GM18861 (cell line): ENCODE results near the gene GLDN.

ENCODE experiments used
- ATAC-seq: cut with Tn5 transposase; IDR thresholded peaks from one replicate; pipeline ENCODE4 v1.9.1; 2021; ENCODE audit not compliant: unreplicated experiment

The GLDN gene

GRCh38 chr15:51341366-51342226, at the start of gene GLDN:
Gene GLDN (plus strand): TSS chr15:51341655. CDS start chr15:51341685, 30 bp downstream.
- no peak for ATAC-seq

- no peak for ATAC-seq
Observed at GRCh38 chr15:51298620-51299019, 42.8 kb upstream of the GLDN start.

DNA sequence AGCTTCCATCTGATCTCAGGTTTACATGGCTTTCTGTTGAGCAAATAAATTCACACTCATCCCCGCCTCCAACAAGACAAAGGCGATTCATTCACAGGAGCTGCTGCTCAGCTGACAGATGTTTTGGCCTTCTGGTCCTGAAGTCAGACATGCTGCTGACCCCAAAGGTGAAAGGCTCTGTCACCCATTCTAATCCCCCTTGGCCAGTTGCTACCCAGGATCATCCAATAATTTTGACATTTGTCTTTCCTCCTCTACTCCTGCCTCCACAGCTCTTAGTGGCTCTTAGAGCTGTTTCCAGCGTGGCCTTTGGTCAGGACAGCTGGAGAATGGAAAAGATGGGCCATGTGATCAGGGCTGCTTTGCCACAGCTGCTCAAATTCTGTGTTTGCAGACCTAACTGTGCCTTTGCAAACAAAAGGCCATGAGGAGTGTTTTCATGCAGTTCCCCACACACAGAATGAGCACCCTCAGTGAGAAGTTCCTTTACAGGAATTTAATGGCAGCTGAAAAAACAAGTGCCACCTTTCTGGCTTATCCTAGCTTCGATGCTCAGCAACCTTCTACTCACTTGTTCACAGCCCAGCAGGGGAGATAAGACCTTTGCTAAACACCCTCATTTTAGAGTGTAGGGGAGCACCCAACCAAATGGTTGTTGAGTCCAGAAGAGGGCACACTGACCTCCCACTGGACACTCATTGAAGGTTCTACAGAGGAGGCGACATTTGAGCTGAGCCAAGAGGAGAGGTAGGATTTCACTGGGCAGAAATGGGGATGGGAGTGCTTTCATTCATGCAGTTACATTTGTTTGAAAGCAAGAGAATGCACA, 42.1 kb upstream of the GLDN start:
- no peak for ATAC-seq

DNA sequence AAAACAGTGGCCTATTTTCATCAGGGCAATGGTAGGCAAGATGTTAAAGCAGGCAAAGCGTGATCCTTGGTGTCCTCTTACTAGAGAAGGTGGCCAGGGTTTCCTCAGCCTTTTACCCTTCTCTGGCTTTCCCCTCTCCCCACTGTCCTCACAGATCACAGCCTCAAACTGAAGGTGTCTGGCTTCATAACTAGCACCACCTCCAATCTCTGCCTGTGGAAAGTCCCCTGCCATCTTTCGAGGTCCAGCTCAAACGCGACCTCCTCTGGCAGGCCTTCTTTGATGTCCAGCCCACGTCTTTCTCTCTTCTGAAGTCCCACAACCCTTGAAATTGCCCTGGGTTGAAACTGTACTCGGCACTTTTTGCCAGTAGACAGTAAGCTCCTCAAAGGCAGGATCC, 39.0 kb upstream of the GLDN start:
- no peak for ATAC-seq

DNA sequence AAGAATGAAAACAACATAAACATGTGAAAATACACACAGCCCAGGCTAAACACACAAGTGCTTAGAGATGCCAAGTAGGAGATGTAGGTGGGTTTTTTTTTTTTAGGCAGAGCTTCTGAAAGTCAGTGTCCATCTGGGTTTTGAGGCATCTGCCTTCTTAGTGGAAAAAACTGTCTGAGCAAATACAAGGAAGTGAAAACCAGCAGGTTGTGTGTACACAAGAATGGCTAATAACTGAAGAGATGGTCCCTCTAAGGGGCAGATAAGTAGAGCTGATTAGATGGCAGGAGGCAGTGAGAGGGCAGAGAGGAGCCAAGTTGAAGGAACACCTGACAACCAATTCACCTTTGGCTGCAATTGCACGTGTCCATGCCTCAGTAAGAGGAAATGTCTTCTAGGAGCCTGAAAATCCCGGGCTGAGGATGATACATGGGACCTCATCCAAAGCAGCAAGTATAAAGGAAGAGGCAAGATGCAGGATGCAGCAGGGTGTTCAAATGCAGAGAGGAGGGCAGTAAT, 37.9 kb upstream of the GLDN start:
- ATAC-seq, result no peak

DNA sequence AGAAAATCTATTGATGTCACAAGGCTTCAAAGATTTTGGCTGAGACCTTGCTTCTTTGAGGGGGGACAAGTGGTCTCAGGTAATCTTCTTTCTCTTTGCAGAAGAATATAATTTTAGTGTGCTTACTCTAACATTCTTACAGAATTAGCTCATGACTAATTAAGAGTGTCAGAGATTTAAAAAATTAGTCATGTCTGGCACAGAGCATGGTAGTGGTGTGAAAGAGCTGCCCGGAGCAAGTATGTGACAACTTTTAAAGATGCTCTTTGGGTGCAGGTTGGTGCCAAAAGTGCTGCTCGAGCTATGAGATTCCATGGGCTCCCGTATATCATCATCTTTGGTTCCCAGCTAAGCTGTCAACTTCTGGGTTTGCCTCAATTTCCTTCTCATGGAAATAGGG, 34.1 kb upstream of the GLDN start:
- ATAC-seq, result no peak

GRCh38 chr15:51307811-51308210, 33.6 kb upstream of the GLDN start:
- ATAC-seq, result no peak

- ATAC-seq, result no peak
Observed at GRCh38 chr15:51310064-51310463, 31.4 kb upstream of the GLDN start.

DNA sequence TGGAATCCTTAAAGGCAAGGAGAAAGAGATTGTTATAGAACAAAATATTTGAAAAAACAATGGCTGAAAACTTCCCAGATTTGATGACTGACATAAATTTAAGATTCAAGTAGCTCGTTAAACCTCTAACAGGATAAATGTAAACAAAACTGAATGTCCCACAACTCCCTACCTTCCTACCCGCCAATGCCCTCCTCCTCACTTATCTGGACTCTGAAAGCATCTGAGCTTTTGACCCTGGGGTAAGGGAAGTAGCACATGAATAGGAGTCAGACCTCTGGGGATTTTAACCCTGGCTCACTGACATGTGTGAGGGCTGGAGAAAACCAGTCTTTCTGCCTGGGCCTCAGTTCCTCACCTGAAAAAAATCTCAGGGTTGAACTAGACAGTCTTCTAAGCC, 29.9 kb upstream of the GLDN start:
- ATAC-seq, result no peak

GRCh38 chr15:51312166-51313073, 29.0 kb upstream of the GLDN start:
- no peak for ATAC-seq

- ATAC-seq, result no peak
Observed at GRCh38 chr15:51313074-51313393, 28.4 kb upstream of the GLDN start.

GRCh38 chr15:51313644-51314280, 27.7 kb upstream of the GLDN start:
- no peak for ATAC-seq

- ATAC-seq, result no peak
Observed at GRCh38 chr15:51314391-51315337, 26.8 kb upstream of the GLDN start.

- ATAC-seq, result no peak
Observed at GRCh38 chr15:51315726-51316125, 25.7 kb upstream of the GLDN start.

DNA sequence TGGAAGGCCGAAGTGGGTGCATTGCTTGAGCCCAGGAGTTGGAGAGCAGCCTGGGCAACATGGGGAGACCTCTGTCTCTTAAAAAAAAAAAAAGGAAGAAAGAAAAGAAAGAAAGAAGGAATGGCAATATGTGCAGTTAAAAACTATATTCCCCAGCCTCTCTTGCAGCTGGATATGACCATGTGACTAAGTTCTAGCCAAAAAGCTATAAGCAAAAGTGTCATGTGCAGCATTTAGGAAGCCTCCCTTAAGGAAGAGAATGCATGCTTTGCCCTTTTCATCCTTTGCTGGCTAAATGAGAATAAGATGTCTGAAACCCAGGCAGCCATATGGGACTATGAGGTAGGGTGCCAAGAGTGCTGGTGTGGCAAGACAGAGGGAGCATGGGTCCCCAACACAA, 24.8 kb upstream of the GLDN start:
- no peak for ATAC-seq

GRCh38 chr15:51318382-51319150, 22.9 kb upstream of the GLDN start:
- no peak for ATAC-seq

GRCh38 chr15:51319539-51319938, 21.9 kb upstream of the GLDN start:
- ATAC-seq, result no peak

DNA sequence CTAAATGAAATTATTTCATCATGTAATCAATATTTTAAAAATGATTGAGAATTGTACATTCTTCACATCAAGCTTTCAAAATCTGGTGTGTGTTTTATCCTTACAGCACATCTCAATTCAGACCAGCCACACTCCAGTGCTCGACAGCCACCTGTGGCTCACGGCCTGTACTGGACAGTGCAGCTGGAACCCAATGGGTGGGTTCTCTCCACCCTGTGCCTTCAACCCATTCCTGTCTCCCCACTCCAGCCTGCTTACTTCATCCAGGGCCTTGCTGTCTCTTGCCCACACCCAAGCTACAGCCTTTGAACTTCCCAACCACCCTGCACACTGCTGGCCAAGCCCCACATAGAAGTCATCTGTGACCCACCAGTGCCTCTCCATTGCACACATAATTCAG, 20.6 kb upstream of the GLDN start:
- no peak for ATAC-seq

- ATAC-seq, result no peak
Observed at GRCh38 chr15:51321316-51321715, 20.1 kb upstream of the GLDN start.
